Stimulated activated naive CD8-positive, alpha-beta T cell treated with anti-CD3 and anti-CD28 coated beads, Interleukin-15, amount 100 ng/mL, for 72 hours (primary cell): Measurements from ENCODE around the gene NXPE4.
A peak's percentile ranks its signal among the peaks of the same experiment; 100 is the strongest.
"Not testable (repeated sequence)": the region's sequence is repeated elsewhere in the genome, so short reads cannot be mapped to it uniquely, and the experiment has no call there.

Experiments used
- ATAC-seq: fragments of 150-1000 bp; cut with Tn5 transposase; 2 replicates; pipeline ENCODE4 v1.10.0; 2021; ENCODE audit warnings: mild to moderate bottlenecking, moderate library complexity
- DNase-seq, 2 donors: peaks; one replicate each; pipeline ENCODE4 v3.0.0; 2021 to 2022
- H3K27ac Mint-ChIP-seq, 2 donors: one replicate each; pipeline ENCODE4 v1.8.0; 2022; ENCODE audit warnings: mild to moderate bottlenecking in 2 of 2, mixed read lengths in 2 of 2, moderate library complexity in 2 of 2
- H3K27me3 Mint-ChIP-seq: one replicate; pipeline ENCODE4 v1.8.0; 2022; ENCODE audit warnings: mixed read lengths
- H3K4me1 Mint-ChIP-seq: one replicate; pipeline ENCODE4 v1.8.0; 2022; ENCODE audit warnings: mild to moderate bottlenecking, mixed read lengths
- H3K4me3 Mint-ChIP-seq, 2 donors: one replicate each; pipeline ENCODE4 v1.8.0; 2022; ENCODE audit warnings: mild to moderate bottlenecking in 2 of 2, mixed read lengths in 2 of 2, moderate library complexity in 1 of 2
- H3K9me3 Mint-ChIP-seq, 2 donors: one replicate each; pipeline ENCODE4 v1.8.0; 2022; ENCODE audit warnings: mixed read lengths in 2 of 2

The NXPE4 gene

GRCh38 chr11:114595571-114595970, at the start of gene NXPE4:
Gene NXPE4 (minus strand): TSS chr11:114595786. CDS start chr11:114594759, 1,027 bp downstream.
- Mint-ChIP-seq H3K27ac (no peak within 1 kb of the TSS), H3K4me3 (no peak within 1 kb of the TSS), H3K27me3 (no peaks in the 10 kb centered on the region), H3K9me3 (no peaks in the 10 kb centered on the region), H3K4me1 (no peaks in the 10 kb centered on the region)
- ATAC-seq: no peak
- DNase-seq: no peak

GRCh38 chr11:114639440-114639839, 43.9 kb upstream of the NXPE4 start:
- not testable (repeated sequence) for H3K27ac Mint-ChIP-seq, DNase-seq, H3K27me3 Mint-ChIP-seq, ATAC-seq, H3K4me3 Mint-ChIP-seq, H3K4me1 Mint-ChIP-seq
- peaks cover 5 to 11% of the 10 kb centered on the region in 2 donors for H3K9me3 Mint-ChIP-seq

- not testable (repeated sequence) for H3K9me3 Mint-ChIP-seq, H3K4me3 Mint-ChIP-seq, H3K27me3 Mint-ChIP-seq, H3K4me1 Mint-ChIP-seq, H3K27ac Mint-ChIP-seq
- peak; percentile 42 for ATAC-seq
- peak in 1 of 2 donors; percentile 54 for DNase-seq
Measured at GRCh38 chr11:114631445-114631965, 35.9 kb upstream of the NXPE4 start.

- DNase-seq (no peak), ATAC-seq (no peak)
- Mint-ChIP-seq H3K4me3 (no peak overlapping the region), H3K9me3 (no peaks in the 10 kb centered on the region), H3K27me3 (no peaks in the 10 kb centered on the region), H3K27ac (no peak overlapping the region), H3K4me1 (no peaks in the 10 kb centered on the region)
Measured at GRCh38 chr11:114625294-114625693, 29.7 kb upstream of the NXPE4 start.

GRCh38 chr11:114624455-114625207, 29.0 kb upstream of the NXPE4 start:
- Mint-ChIP-seq H3K4me3 (no peak overlapping the region), H3K27ac (no peak overlapping the region), H3K27me3 (no peaks in the 10 kb centered on the region), H3K4me1 (no peaks in the 10 kb centered on the region), H3K9me3 (no peaks in the 10 kb centered on the region)
- ATAC-seq: no peak
- DNase-seq: no peak

GRCh38 chr11:114623720-114624119, 28.1 kb upstream of the NXPE4 start:
- H3K4me3 Mint-ChIP-seq: no peak overlapping the region
- H3K27ac Mint-ChIP-seq: no peak overlapping the region
- DNase-seq: no peak
- H3K4me1 Mint-ChIP-seq: no peaks in the 10 kb centered on the region
- ATAC-seq: no peak
- no peaks in the 10 kb centered on the region for H3K9me3 Mint-ChIP-seq
- H3K27me3 Mint-ChIP-seq: no peaks in the 10 kb centered on the region

GRCh38 chr11:114622858-114623257, 27.3 kb upstream of the NXPE4 start:
- H3K4me3 Mint-ChIP-seq: no peak overlapping the region
- H3K9me3 Mint-ChIP-seq: no peaks in the 10 kb centered on the region
- H3K27me3 Mint-ChIP-seq: no peaks in the 10 kb centered on the region

GRCh38 chr11:114621950-114622809, 26.6 kb upstream of the NXPE4 start:
- Mint-ChIP-seq H3K27me3 (no peaks in the 10 kb centered on the region), H3K4me3 (no peak overlapping the region), H3K4me1 (no peaks in the 10 kb centered on the region), H3K9me3 (no peaks in the 10 kb centered on the region), H3K27ac (no peak overlapping the region)
- no peak for ATAC-seq
- no peak for DNase-seq

More at GRCh38 chr11:114622858-114623257, 27.3 kb upstream of the NXPE4 start:
- DNase-seq: no peak
- H3K27ac Mint-ChIP-seq: no peak overlapping the region
- H3K4me1 Mint-ChIP-seq: no peaks in the 10 kb centered on the region
- no peak for ATAC-seq

- ATAC-seq: no peak
- Mint-ChIP-seq H3K27ac (no peak overlapping the region), H3K4me1 (no peaks in the 10 kb centered on the region), H3K4me3 (no peak overlapping the region), H3K27me3 (no peaks in the 10 kb centered on the region), H3K9me3 (no peaks in the 10 kb centered on the region)
- no peak for DNase-seq
Measured at GRCh38 chr11:114621072-114621471, 25.5 kb upstream of the NXPE4 start.

GRCh38 chr11:114619659-114620173, 24.1 kb upstream of the NXPE4 start:
- H3K4me1 Mint-ChIP-seq: no peaks in the 10 kb centered on the region
- no peak for DNase-seq
- H3K9me3 Mint-ChIP-seq: no peaks in the 10 kb centered on the region
- H3K27ac Mint-ChIP-seq: no peak overlapping the region
- ATAC-seq: no peak
- H3K4me3 Mint-ChIP-seq: no peak overlapping the region
- H3K27me3 Mint-ChIP-seq: no peaks in the 10 kb centered on the region

- no peak overlapping the region for H3K27ac Mint-ChIP-seq
- ATAC-seq: no peak
- no peak for DNase-seq
- H3K4me1 Mint-ChIP-seq: no peaks in the 10 kb centered on the region
- no peak overlapping the region for H3K4me3 Mint-ChIP-seq
- no peaks in the 10 kb centered on the region for H3K27me3 Mint-ChIP-seq
- H3K9me3 Mint-ChIP-seq: no peaks in the 10 kb centered on the region
Measured at GRCh38 chr11:114618139-114618538, 22.6 kb upstream of the NXPE4 start.

GRCh38 chr11:114617157-114618124, 21.9 kb upstream of the NXPE4 start:
- Mint-ChIP-seq H3K27ac (no peak overlapping the region), H3K4me1 (no peaks in the 10 kb centered on the region), H3K4me3 (no peak overlapping the region), H3K27me3 (no peaks in the 10 kb centered on the region), H3K9me3 (no peaks in the 10 kb centered on the region)
- ATAC-seq (no peak), DNase-seq (no peak)

GRCh38 chr11:114616516-114616915, 20.9 kb upstream of the NXPE4 start:
- Mint-ChIP-seq H3K4me3 (no peak overlapping the region), H3K4me1 (no peaks in the 10 kb centered on the region), H3K9me3 (no peaks in the 10 kb centered on the region), H3K27ac (no peak overlapping the region), H3K27me3 (no peaks in the 10 kb centered on the region)
- no peak for DNase-seq
- ATAC-seq: no peak

GRCh38 chr11:114615448-114616361, 20.1 kb upstream of the NXPE4 start:
- H3K4me1 Mint-ChIP-seq: no peaks in the 10 kb centered on the region
- ATAC-seq: no peak
- H3K27ac Mint-ChIP-seq: no peak overlapping the region
- DNase-seq: no peak
- H3K4me3 Mint-ChIP-seq: no peak overlapping the region
- no peaks in the 10 kb centered on the region for H3K27me3 Mint-ChIP-seq
- H3K9me3 Mint-ChIP-seq: no peaks in the 10 kb centered on the region
